Medulla oblongata (tissue), 1 donor: ENCODE results near the gene TP53AIP1.
"Not testable (repeated sequence)": the region's sequence is repeated elsewhere in the genome, so short reads cannot be mapped to it uniquely, and the experiment has no call there.

Source experiments
- DNase-seq: peaks from one replicate; pipeline ENCODE4 v3.0.0-alpha.2; 2015; ENCODE audit errors: extremely low spot score

The TP53AIP1 gene

GRCh38 chr11:128926000-128926399 lies 16.7 kb downstream of the TP53AIP1 start:
- no peak for DNase-seq

GRCh38 chr11:128925250-128925600 lies 17.4 kb downstream of the TP53AIP1 start:
- no peak for DNase-seq

GRCh38 chr11:128924510-128925249 lies 18.0 kb downstream of the TP53AIP1 start:
- no peak for DNase-seq

- DNase-seq: no peak
Measured at GRCh38 chr11:128924104-128924503, 18.6 kb downstream of the TP53AIP1 start.

- no peak for DNase-seq
Measured at GRCh38 chr11:128921793-128922192, 20.9 kb downstream of the TP53AIP1 start.

GRCh38 chr11:128920666-128921065 lies 22.0 kb downstream of the TP53AIP1 start:
- no peak for DNase-seq

- DNase-seq: not testable (repeated sequence)
Measured at GRCh38 chr11:128919635-128920034, 23.0 kb downstream of the TP53AIP1 start.

- no peak for DNase-seq
Measured at GRCh38 chr11:128919216-128919615, 23.5 kb downstream of the TP53AIP1 start.

GRCh38 chr11:128917144-128917724 lies 25.4 kb downstream of the TP53AIP1 start:
- no peak for DNase-seq

- no peak for DNase-seq
Measured at GRCh38 chr11:128916681-128917080, 26.0 kb downstream of the TP53AIP1 start.

GRCh38 chr11:128916037-128916572 lies 26.6 kb downstream of the TP53AIP1 start:
- no peak for DNase-seq

- no peak for DNase-seq
Measured at GRCh38 chr11:128915149-128915521, 27.5 kb downstream of the TP53AIP1 start.

GRCh38 chr11:128914216-128915148 lies 28.2 kb downstream of the TP53AIP1 start:
- no peak for DNase-seq

- no peak for DNase-seq
Measured at GRCh38 chr11:128913806-128914205, 28.9 kb downstream of the TP53AIP1 start.

- no peak for DNase-seq
Measured at GRCh38 chr11:128911701-128912100, 31.0 kb downstream of the TP53AIP1 start.

- DNase-seq: no peak
Measured at GRCh38 chr11:128911239-128911638, 31.4 kb downstream of the TP53AIP1 start.

GRCh38 chr11:128910576-128910975 lies 32.1 kb downstream of the TP53AIP1 start:
- no peak for DNase-seq

- DNase-seq: no peak
Measured at GRCh38 chr11:128909438-128910125, 33.1 kb downstream of the TP53AIP1 start.

- DNase-seq: peak; percentile 75
Measured at GRCh38 chr11:128908391-128909246, 34.1 kb downstream of the TP53AIP1 start.

- no peak for DNase-seq
Measured at GRCh38 chr11:128907585-128907984, 35.1 kb downstream of the TP53AIP1 start.
